ENCODE measurements around the gene ANKRD12. TPM values are rescaled to one million over a fixed set of nuclear protein-coding genes. Genes with fewer than 3 reads are reported as not detected.

ANKRD12 gene
- total and polyA plus RNA-seq, 4 donors: 2.7 to 59.7 (median 17.3) TPM

- no peak overlapping the region for H3K4me3 ChIP-seq (ENCODE audit: low read depth in 1 of 3, low read length in 3 of 3)
- H3K36me3 ChIP-seq (ENCODE audit: control insufficient read depth in 4 of 4, insufficient read depth in 3 of 4, low read depth in 1 of 4, low read length in 3 of 4): peaks cover 2 to 12% (median 3%) of the 10 kb centered on the region in 4 donors
- peaks cover 0 to 3% (median 0%) of the 10 kb centered on the region in 4 donors for H3K4me1 ChIP-seq (ENCODE audit: control insufficient read depth in 4 of 4, insufficient read depth in 4 of 4, low read length in 3 of 4)
- H3K9me3 ChIP-seq (ENCODE audit: control insufficient read depth in 4 of 4, low read length in 3 of 4): no peaks in the 10 kb centered on the region
- H3K27me3 ChIP-seq (ENCODE audit: control insufficient read depth in 4 of 4, insufficient read depth in 4 of 4, low read length in 3 of 4): no peaks in the 10 kb centered on the region
- no peak overlapping the region for H3K27ac ChIP-seq (ENCODE audit: low read depth in 1 of 2, low read length in 2 of 2)
- DNase-seq (ENCODE audit: low spot score): no peak
- TF ChIP-seq MAX (IDR thresholded peaks at IDR 0.05) (no peak), JUND (IDR thresholded peaks at IDR 0.05) (no peak), CTCF (IDR thresholded peaks at IDR 0.05; ENCODE audit: low read depth, low read length, missing input control) (no peak), RAD21 (IDR thresholded peaks at IDR 0.05) (no peak)
- 92% methylated on average over 3 of the region's 3 CpGs for WGBS
- no peak overlapping the region for H3K9ac ChIP-seq (ENCODE audit: low read depth in 1 of 2, low read length in 2 of 2)
These were observed 107.8 kb downstream of the ANKRD12 start for GRCh38 chr18:9244376-9244775.

GRCh38 chr18:9248661-9249060, 112.1 kb downstream of the ANKRD12 start:
- H3K9me3 ChIP-seq (ENCODE audit: control insufficient read depth in 4 of 4, low read length in 3 of 4): no peaks in the 10 kb centered on the region
- no peak for TF ChIP-seq NR2F2 (IDR thresholded peaks at IDR 0.05)
- TF ChIP-seq TAF1 (conservative IDR thresholded peaks at IDR 0.05): no peak
- TF ChIP-seq MAX (IDR thresholded peaks at IDR 0.05): no peak
- no peak for TF ChIP-seq REST (IDR thresholded peaks at IDR 0.05)
- TF ChIP-seq SP1 (IDR thresholded peaks at IDR 0.05): no peak
- TF ChIP-seq GABPA (IDR thresholded peaks at IDR 0.05 in 1 of 2, conservative IDR thresholded peaks at IDR 0.05 in 1 of 2): no peak
- TF ChIP-seq RAD21 (IDR thresholded peaks at IDR 0.05): no peak
- TF ChIP-seq ZBTB33 (IDR thresholded peaks at IDR 0.05): no peak
- TF ChIP-seq HNF4A (conservative IDR thresholded peaks at IDR 0.05): no peak
- TF ChIP-seq YY1 (IDR thresholded peaks at IDR 0.05): no peak
- TF ChIP-seq FOXA1 (IDR thresholded peaks at IDR 0.05): no peak
- no peak for TF ChIP-seq ATF3 (IDR thresholded peaks at IDR 0.05)
- no peak for TF ChIP-seq CTCF (IDR thresholded peaks at IDR 0.05; ENCODE audit: low read depth, low read length, missing input control)
- TF ChIP-seq FOXA2 (IDR thresholded peaks at IDR 0.05): no peak
- TF ChIP-seq EGR1 (IDR thresholded peaks at IDR 0.05; ENCODE audit: low read depth in 2 of 2): no peak
- TF ChIP-seq HNF4G (IDR thresholded peaks at IDR 0.05): no peak
- WGBS: 99% methylated on average over 4 of the region's 4 CpGs
- H3K36me3 ChIP-seq (ENCODE audit: control insufficient read depth in 4 of 4, insufficient read depth in 3 of 4, low read depth in 1 of 4, low read length in 3 of 4): peaks cover 0 to 10% (median 2%) of the 10 kb centered on the region in 4 donors
- peaks cover 0 to 3% (median 0%) of the 10 kb centered on the region in 4 donors for H3K4me1 ChIP-seq (ENCODE audit: control insufficient read depth in 4 of 4, insufficient read depth in 4 of 4, low read length in 3 of 4)
- H3K27ac ChIP-seq (ENCODE audit: low read depth in 1 of 2, low read length in 2 of 2): no peak overlapping the region
- H3K9ac ChIP-seq (ENCODE audit: low read depth in 1 of 2, low read length in 2 of 2): no peak overlapping the region
- no peak for DNase-seq (ENCODE audit: low spot score)
- no peak overlapping the region for H3K4me3 ChIP-seq (ENCODE audit: low read depth in 1 of 3, low read length in 3 of 3)
- H3K27me3 ChIP-seq (ENCODE audit: control insufficient read depth in 4 of 4, insufficient read depth in 4 of 4, low read length in 3 of 4): no peaks in the 10 kb centered on the region

Data from liver (tissue), 9 donors.